ENCODE results near the gene TAL2.

The TAL2 gene

GRCh38 chr9:105647595-105648349 lies 14.5 kb upstream of the TAL2 start:
- Histone ChIP-seq H3K9me3 (ENCODE audit: control insufficient read depth, low read length) (no peaks in the 10 kb centered on the region), H3K4me1 (ENCODE audit: control insufficient read depth, insufficient read depth, low read length, poor library complexity, severe bottlenecking) (peaks cover 14% of the 10 kb centered on the region), H3K27ac (ENCODE audit: low read depth, low read length, severe bottlenecking) (peak overlapping the region; percentile 48), H3K36me3 (ENCODE audit: control insufficient read depth, insufficient read depth, low read length) (no peaks in the 10 kb centered on the region), H3K4me3 (ENCODE audit: extremely low read depth, insufficient read depth, low read length, poor library complexity, severe bottlenecking) (no peak overlapping the region)
- 69 to 92% methylated on average over 2 to 9 of the region's 12 CpGs for WGBS, 2 experiments (ENCODE audit: insufficient coverage in 2 of 2)

- H3K27ac ChIP-seq (ENCODE audit: low read depth, low read length, severe bottlenecking): no peak overlapping the region
- WGBS, 2 experiments (ENCODE audit: insufficient coverage in 2 of 2): 51 to 60% methylated on average over 1 to 4 of the region's 4 CpGs
- H3K9me3 ChIP-seq (ENCODE audit: control insufficient read depth, low read length): no peaks in the 10 kb centered on the region
- H3K4me1 ChIP-seq (ENCODE audit: control insufficient read depth, insufficient read depth, low read length, poor library complexity, severe bottlenecking): peaks cover 15% of the 10 kb centered on the region
- no peak overlapping the region for H3K4me3 ChIP-seq (ENCODE audit: extremely low read depth, insufficient read depth, low read length, poor library complexity, severe bottlenecking)
- no peaks in the 10 kb centered on the region for H3K36me3 ChIP-seq (ENCODE audit: control insufficient read depth, insufficient read depth, low read length)
Measured at GRCh38 chr9:105651806-105652205, 10.5 kb upstream of the TAL2 start.

- WGBS, 2 experiments (ENCODE audit: insufficient coverage in 2 of 2): 5 to 6% methylated on average over 64 to 71 of the region's 75 CpGs
- no peak overlapping the region for H3K27ac ChIP-seq (ENCODE audit: low read depth, low read length, severe bottlenecking)
- peaks cover 5% of the 10 kb centered on the region for H3K4me1 ChIP-seq (ENCODE audit: control insufficient read depth, insufficient read depth, low read length, poor library complexity, severe bottlenecking)
- H3K36me3 ChIP-seq (ENCODE audit: control insufficient read depth, insufficient read depth, low read length): no peaks in the 10 kb centered on the region
- H3K4me3 ChIP-seq (ENCODE audit: extremely low read depth, insufficient read depth, low read length, poor library complexity, severe bottlenecking): peak overlapping the region; percentile 50
- H3K9me3 ChIP-seq (ENCODE audit: control insufficient read depth, low read length): no peaks in the 10 kb centered on the region
Measured at GRCh38 chr9:105656131-105656921, 5.9 kb upstream of the TAL2 start.

- Histone ChIP-seq H3K9me3 (ENCODE audit: control insufficient read depth, low read length) (no peaks in the 10 kb centered on the region), H3K4me3 (ENCODE audit: extremely low read depth, insufficient read depth, low read length, poor library complexity, severe bottlenecking) (no peak overlapping the region), H3K4me1 (ENCODE audit: control insufficient read depth, insufficient read depth, low read length, poor library complexity, severe bottlenecking) (peaks cover 5% of the 10 kb centered on the region), H3K27ac (ENCODE audit: low read depth, low read length, severe bottlenecking) (no peak overlapping the region), H3K36me3 (ENCODE audit: control insufficient read depth, insufficient read depth, low read length) (no peaks in the 10 kb centered on the region)
- WGBS, 2 experiments (ENCODE audit: insufficient coverage in 2 of 2): no CpG with 5 or more reads among the region's 2 CpGs
Measured at GRCh38 chr9:105658351-105658750, 3.9 kb upstream of the TAL2 start.

GRCh38 chr9:105661011-105661410 lies 1.2 kb upstream of the TAL2 start:
- Histone ChIP-seq H3K4me1 (ENCODE audit: control insufficient read depth, insufficient read depth, low read length, poor library complexity, severe bottlenecking) (peaks cover under 1% of the 10 kb centered on the region), H3K36me3 (ENCODE audit: control insufficient read depth, insufficient read depth, low read length) (no peaks in the 10 kb centered on the region), H3K27ac (ENCODE audit: low read depth, low read length, severe bottlenecking) (no peak overlapping the region), H3K9me3 (ENCODE audit: control insufficient read depth, low read length) (no peaks in the 10 kb centered on the region), H3K4me3 (ENCODE audit: extremely low read depth, insufficient read depth, low read length, poor library complexity, severe bottlenecking) (no peak overlapping the region)
- whole genome bisulfite sequencing, 2 experiments (ENCODE audit: insufficient coverage in 2 of 2): 73 to 90% methylated on average over 4 of the region's 4 CpGs

DNA sequence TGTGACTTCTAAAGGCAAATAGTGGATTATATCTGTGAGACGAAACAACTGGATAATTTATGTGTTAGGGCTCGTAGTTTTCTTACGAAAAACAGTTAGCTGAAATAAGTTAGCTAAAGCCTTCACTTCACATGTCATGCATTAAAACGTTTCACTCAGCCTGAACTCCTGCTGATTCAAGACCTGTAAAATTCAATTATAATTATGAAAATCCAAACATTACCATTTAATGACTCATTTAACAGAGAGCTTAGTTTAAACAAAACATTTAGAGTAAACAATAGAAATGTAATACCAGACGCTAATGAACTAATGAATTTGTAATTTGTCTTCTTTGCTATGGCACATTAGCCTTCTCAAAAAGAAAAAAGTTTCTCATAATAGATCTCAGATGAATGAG lies 1.7 kb downstream of the TAL2 start:
- WGBS, 2 experiments (ENCODE audit: insufficient coverage in 2 of 2): 82 to 100% methylated on average over 1 to 4 of the region's 5 CpGs
- Histone ChIP-seq H3K27ac (ENCODE audit: low read depth, low read length, severe bottlenecking) (no peak overlapping the region), H3K4me3 (ENCODE audit: extremely low read depth, insufficient read depth, low read length, poor library complexity, severe bottlenecking) (no peak overlapping the region), H3K4me1 (ENCODE audit: control insufficient read depth, insufficient read depth, low read length, poor library complexity, severe bottlenecking) (no peaks in the 10 kb centered on the region), H3K36me3 (ENCODE audit: control insufficient read depth, insufficient read depth, low read length) (no peaks in the 10 kb centered on the region), H3K9me3 (ENCODE audit: control insufficient read depth, low read length) (no peaks in the 10 kb centered on the region)

DNA sequence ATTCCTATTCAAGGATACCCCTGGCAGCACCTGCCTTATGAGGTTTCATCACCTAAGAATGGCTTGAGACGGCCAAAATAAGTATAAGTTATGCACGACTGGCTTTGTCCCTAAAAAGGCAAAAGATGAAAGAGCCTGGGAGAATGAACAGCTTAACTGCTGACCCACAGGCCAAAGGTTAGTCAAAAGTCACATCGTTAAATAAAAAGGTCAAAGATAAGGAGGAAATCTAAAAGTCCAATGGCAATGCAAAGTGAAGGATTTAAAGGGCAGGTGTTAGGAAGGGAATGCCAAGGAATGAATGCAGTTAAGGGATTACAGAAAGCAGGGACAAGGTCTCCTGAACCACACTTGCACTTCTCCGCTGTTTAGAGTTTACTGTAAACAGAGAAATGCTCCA lies 5.6 kb downstream of the TAL2 start:
- Histone ChIP-seq H3K4me1 (ENCODE audit: control insufficient read depth, insufficient read depth, low read length, poor library complexity, severe bottlenecking) (no peaks in the 10 kb centered on the region), H3K27ac (ENCODE audit: low read depth, low read length, severe bottlenecking) (no peak overlapping the region), H3K36me3 (ENCODE audit: control insufficient read depth, insufficient read depth, low read length) (no peaks in the 10 kb centered on the region), H3K4me3 (ENCODE audit: extremely low read depth, insufficient read depth, low read length, poor library complexity, severe bottlenecking) (no peak overlapping the region), H3K9me3 (ENCODE audit: control insufficient read depth, low read length) (no peaks in the 10 kb centered on the region)
- WGBS, 2 experiments (ENCODE audit: insufficient coverage in 2 of 2): 81 to 86% methylated on average over 3 to 4 of the region's 4 CpGs

- Histone ChIP-seq H3K9me3 (ENCODE audit: control insufficient read depth, low read length) (no peaks in the 10 kb centered on the region), H3K36me3 (ENCODE audit: control insufficient read depth, insufficient read depth, low read length) (no peaks in the 10 kb centered on the region)
- 80 to 100% methylated on average over 1 to 2 of the region's 3 CpGs for WGBS, 2 experiments (ENCODE audit: insufficient coverage in 2 of 2)
Measured at GRCh38 chr9:105670315-105670714, 8.1 kb downstream of the TAL2 start.

GRCh38 chr9:105670775-105671174 lies 8.5 kb downstream of the TAL2 start:
- no peaks in the 10 kb centered on the region for H3K4me1 ChIP-seq (ENCODE audit: control insufficient read depth, insufficient read depth, low read length, poor library complexity, severe bottlenecking)
- WGBS, 2 experiments (ENCODE audit: insufficient coverage in 2 of 2): 100% methylated on average over 1 of the region's 3 CpGs; no CpG with 5 or more reads in 1 of the 2 experiments
- H3K9me3 ChIP-seq (ENCODE audit: control insufficient read depth, low read length): no peaks in the 10 kb centered on the region
- H3K4me3 ChIP-seq (ENCODE audit: extremely low read depth, insufficient read depth, low read length, poor library complexity, severe bottlenecking): no peak overlapping the region
- H3K27ac ChIP-seq (ENCODE audit: low read depth, low read length, severe bottlenecking): no peak overlapping the region
- no peaks in the 10 kb centered on the region for H3K36me3 ChIP-seq (ENCODE audit: control insufficient read depth, insufficient read depth, low read length)

More at GRCh38 chr9:105670315-105670714, 8.1 kb downstream of the TAL2 start:
- H3K4me1 ChIP-seq (ENCODE audit: control insufficient read depth, insufficient read depth, low read length, poor library complexity, severe bottlenecking): no peaks in the 10 kb centered on the region
- H3K27ac ChIP-seq (ENCODE audit: low read depth, low read length, severe bottlenecking): no peak overlapping the region
- H3K4me3 ChIP-seq (ENCODE audit: extremely low read depth, insufficient read depth, low read length, poor library complexity, severe bottlenecking): no peak overlapping the region

DNA sequence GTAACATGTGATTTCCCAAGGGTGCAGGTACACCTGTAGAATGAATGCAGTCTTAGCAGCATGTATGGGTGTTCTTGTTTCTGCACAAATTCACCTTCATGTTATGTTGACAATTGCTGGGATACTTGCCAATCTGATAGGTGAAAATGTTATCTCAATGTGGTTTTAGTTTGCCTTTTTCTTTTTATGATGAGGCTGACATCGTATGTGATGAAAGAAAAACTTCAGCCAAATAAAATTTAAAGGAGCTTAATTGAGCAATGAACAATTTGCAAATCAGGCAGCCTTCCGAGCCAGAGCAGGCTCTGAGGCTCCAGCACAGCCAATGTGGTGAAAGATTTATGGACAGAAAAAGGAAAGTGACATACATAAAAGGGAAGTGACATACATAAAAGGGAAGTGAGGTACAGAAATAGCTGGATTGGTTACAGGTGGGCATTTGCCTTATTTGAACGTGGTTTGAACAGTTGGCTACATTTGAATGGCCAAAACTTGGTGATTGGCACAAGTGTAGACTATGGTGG lies 10.5 kb downstream of the TAL2 start:
- no peak overlapping the region for H3K4me3 ChIP-seq (ENCODE audit: extremely low read depth, insufficient read depth, low read length, poor library complexity, severe bottlenecking)
- H3K36me3 ChIP-seq (ENCODE audit: control insufficient read depth, insufficient read depth, low read length): no peaks in the 10 kb centered on the region
- H3K27ac ChIP-seq (ENCODE audit: low read depth, low read length, severe bottlenecking): no peak overlapping the region
- H3K9me3 ChIP-seq (ENCODE audit: control insufficient read depth, low read length): no peaks in the 10 kb centered on the region
- H3K4me1 ChIP-seq (ENCODE audit: control insufficient read depth, insufficient read depth, low read length, poor library complexity, severe bottlenecking): no peaks in the 10 kb centered on the region
- WGBS, 2 experiments (ENCODE audit: insufficient coverage in 2 of 2): 90% methylated on average over 2 of the region's 3 CpGs
